HG02678 (cell line): ENCODE results near the gene SLC35D2.
"Not testable (repeated sequence)": the region's sequence is repeated elsewhere in the genome, so short reads cannot be mapped to it uniquely, and the experiment has no call there.

Source experiments
- ATAC-seq: cut with Tn5 transposase; IDR thresholded peaks from one replicate; pipeline ENCODE4 v1.9.1; 2021; ENCODE audit warnings: mild to moderate bottlenecking, moderate library complexity; ENCODE audit not compliant: unreplicated experiment

The SLC35D2 gene

GRCh38 chr9:96400132-96400910 lies 16.8 kb upstream of the SLC35D2 start:
- no peak for ATAC-seq

DNA sequence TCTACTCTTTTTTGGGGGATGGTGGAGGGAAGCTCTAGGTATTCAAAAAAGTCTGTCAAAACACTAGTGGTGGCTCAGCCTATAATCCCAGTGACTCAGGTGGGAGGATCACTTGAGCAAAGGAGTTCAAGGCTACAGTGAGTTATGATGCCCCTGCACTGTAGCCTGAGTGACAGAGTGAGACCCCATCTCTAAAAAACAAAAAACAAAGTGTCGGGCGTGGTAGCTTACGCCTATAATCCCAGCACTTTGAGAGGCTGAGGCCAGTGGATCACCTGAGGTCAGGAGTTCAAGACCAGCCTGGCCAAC lies 15.8 kb upstream of the SLC35D2 start:
- ATAC-seq: peak; percentile 18

- ATAC-seq: peak; percentile 76
Observed at GRCh38 chr9:96398582-96399324, 15.2 kb upstream of the SLC35D2 start.

DNA sequence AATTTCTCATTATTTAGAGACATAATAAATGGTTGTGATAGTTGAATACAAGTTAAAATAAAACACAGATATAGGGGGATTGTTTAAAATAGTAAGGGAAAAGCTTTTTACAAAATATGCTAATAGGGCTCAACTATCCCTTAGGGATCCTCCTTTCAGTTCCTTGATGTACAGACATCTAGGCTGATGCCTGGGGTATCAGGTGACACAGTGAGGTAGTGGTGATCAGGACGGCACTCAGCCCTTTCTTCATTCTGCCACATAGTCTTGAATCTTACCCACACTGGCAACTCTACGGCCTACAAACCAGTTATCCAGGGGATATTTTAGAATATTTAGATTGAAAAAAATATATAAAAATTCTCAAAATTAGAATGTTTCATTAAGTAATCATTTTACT lies 12.5 kb upstream of the SLC35D2 start:
- ATAC-seq: no peak

DNA sequence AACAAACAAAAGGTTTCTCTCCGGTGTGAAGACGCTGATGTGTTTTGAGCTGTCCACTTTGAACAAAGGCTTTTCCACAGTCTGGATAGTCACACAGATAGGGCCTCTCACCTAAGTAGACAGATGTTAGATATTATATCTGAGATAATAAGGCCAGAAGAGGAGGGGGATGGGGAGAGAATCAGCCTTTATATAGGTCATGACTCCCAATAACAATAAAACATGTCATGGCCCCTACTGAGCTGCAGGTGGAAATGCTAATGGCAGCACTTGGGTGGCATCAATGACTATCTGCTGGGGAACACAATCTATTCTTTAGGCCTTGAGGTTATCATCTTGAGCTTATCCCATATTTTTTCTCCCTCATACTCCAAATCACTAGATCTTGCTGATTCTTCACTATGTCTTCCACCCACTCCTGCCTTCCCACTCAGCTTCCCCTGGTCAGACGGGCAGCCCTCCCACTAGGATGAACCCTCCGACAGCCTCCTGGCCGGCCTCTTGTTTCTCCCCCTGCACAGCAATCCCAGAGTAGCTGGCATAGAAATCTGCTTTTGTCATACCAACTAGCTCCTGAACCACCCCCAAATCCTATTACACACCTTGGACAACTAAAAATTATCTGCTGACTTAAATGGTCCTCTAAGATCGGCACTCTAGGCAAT lies 11.5 kb upstream of the SLC35D2 start:
- no peak for ATAC-seq

DNA sequence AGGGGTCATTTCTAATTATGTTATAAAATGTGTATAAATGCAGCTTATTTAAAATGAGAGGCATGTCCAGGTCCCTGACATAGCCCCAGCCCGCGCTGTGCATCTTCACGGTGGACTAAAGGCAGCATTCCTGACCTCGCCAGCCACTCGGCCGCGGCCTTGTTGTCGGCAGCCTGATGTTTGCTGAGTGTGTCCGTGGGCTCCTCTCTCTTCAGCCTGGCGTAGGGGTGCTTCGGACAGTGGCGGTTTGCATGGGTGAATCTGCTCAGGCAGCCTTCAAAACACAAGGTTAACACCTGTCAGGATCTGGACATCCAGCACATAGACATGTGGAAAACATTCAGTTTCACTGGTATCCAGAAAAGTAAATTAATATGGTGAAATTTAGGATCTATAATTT lies 8.8 kb upstream of the SLC35D2 start:
- ATAC-seq: no peak

GRCh38 chr9:96391021-96391765 lies 7.7 kb upstream of the SLC35D2 start:
- ATAC-seq: no peak

DNA sequence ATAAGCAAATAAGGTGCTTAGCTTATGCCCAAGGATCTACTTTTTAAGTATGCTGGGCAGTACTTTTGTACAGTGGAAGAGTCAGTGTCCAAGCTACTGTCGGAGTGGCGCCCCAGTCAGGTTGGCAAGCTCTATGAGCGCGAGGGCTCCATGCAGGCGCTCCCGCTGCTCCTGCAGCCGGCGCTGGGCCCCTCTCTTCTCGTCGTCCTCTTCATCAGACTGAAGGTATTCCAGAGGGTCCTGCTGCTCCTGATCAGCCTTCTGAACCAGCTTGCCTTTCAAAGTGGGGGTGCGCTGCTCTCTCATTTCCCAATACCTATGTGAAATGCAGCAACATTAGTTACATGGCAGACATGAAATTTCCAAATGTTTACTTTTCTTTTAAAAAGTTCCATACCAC lies 4.6 kb upstream of the SLC35D2 start:
- ATAC-seq: no peak

GRCh38 chr9:96386157-96386556 lies 2.6 kb upstream of the SLC35D2 start:
- ATAC-seq: no peak

- no peak for ATAC-seq
Observed at GRCh38 chr9:96382839-96383164, 709 bp downstream of the SLC35D2 start.

GRCh38 chr9:96382175-96382574 lies 1.3 kb downstream of the SLC35D2 start:
- ATAC-seq: no peak

GRCh38 chr9:96381696-96382095 lies 1.8 kb downstream of the SLC35D2 start:
- ATAC-seq: no peak

GRCh38 chr9:96381125-96381524 lies 2.4 kb downstream of the SLC35D2 start:
- ATAC-seq: no peak

DNA sequence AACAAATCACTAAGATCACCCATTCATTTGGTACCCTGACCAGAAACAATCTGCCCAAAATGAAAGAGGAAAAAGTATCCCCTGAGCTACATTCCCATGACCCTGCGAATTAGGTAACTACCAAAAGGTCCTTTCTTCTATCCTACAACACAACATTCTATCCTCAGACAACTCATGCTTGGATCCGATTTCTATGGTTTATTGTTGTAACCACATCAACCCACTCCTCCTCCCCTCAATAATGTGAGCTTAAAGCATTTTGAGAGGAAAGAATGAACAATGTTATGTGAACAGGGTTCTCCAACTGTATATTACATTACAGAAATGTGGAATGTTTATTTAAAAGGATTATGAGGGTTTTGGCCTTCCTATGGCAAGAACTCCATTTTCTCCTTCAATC lies 4.0 kb downstream of the SLC35D2 start:
- no peak for ATAC-seq

DNA sequence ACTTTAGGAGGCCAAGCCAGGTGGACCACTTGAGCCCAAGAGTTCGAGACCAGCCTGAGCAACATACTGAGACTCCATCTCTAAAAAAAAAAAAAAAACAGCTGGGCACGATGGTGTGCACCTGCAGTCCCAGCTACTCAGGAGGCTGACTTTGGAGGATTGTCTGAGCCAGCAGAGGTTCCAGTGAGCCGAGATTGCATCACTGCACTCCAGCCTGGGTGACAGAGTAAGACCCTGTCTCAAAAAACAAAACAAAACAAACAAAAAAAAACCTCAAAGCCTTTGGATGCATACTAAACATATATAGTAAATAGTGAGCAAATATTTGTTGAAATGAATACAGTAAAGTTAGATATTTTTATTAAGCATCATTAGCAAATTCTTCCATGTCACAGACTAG lies 5.3 kb downstream of the SLC35D2 start:
- no peak for ATAC-seq

DNA sequence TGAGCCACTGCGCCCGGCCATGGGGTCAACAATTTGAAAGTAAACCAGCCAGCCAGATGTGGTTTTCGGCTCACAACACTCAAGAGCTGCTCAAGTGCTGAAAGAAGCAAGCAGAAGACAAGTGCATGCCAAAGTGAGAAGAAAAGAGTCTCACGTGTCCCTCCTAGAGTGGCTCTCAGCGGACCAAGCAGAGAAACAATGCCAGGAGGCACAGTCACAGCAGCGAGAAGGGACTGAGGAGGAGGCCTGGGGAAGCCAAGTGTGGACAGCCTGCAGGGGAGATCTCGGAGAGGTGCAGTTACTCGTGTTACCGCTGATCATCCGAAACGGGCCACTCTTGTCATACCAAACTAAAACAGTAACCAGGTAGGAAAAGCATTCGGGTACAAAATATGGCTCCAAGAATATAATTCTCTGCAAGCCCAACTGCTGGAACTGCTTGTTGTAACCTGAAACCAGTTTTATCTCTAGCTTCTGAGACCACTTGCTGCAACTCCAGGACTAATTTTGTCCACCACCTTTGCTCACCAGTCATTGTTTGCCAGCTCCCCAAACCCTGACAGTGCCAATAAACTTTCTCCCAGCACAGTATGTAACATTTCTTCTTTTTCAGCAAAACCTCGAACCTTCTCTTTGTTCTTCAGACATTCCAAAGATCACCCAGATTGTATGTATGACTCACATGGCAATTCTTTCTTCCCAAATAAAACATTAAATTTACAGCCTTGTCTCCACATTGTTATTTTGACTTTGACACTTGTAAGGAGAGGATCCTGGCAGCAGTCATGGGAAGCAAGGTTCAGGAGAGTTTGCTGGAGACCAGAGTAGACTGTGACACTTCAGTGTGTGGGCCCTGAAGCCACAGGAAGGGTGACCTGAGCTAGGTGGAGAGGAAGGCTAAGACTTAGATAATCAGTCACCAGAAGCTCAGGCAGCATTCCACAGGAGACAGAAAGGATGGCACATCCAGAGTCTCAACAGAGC lies 6.3 kb downstream of the SLC35D2 start:
- no peak for ATAC-seq

GRCh38 chr9:96375507-96375906 lies 8.0 kb downstream of the SLC35D2 start:
- not testable (repeated sequence) for ATAC-seq

- no peak for ATAC-seq
Observed at GRCh38 chr9:96367943-96368342, 15.6 kb downstream of the SLC35D2 start.

- ATAC-seq: no peak
Observed at GRCh38 chr9:96363175-96363967, 20.1 kb downstream of the SLC35D2 start.
